Neural cell (in vitro differentiated cells): Measurements from ENCODE around the gene REEP1. TPM values are rescaled to one million over a fixed set of nuclear protein-coding genes. Genes with fewer than 3 reads are reported as not detected.

ENCODE experiments used
- H2AFZ ChIP-seq: fragments of 200-600, 300-800 bp; sonication (generic), shearing (Covaris generic); 2 replicates; pipeline ENCODE4 v1.6.0; 2014; ENCODE audit warnings: low read depth, mild to moderate bottlenecking, antibody characterized with exemption, low read length, moderate library complexity
- H3F3A ChIP-seq: fragments of 200-600 bp; shearing (Covaris generic); 2 replicates; pipeline ENCODE4 v1.6.1; 2016; ENCODE audit warnings: mild to moderate bottlenecking, moderate library complexity, mixed read lengths, antibody characterized with exemption, low read length; ENCODE audit not compliant: insufficient read depth, poor library complexity, severe bottlenecking
- H3K27ac ChIP-seq: fragments of 200-600, 300-800 bp; sonication (generic), shearing (Covaris generic); 2 replicates; pipeline ENCODE4 v1.5.1; 2014; ENCODE audit warnings: mild to moderate bottlenecking, low read length, moderate library complexity
- H3K27me3 ChIP-seq: fragments of 300-800, 200-600 bp; sonication (generic), shearing (Covaris generic); 2 replicates; pipeline ENCODE4 v1.6.0; 2014; ENCODE audit warnings: mild to moderate bottlenecking, low read depth, low read length, moderate library complexity; ENCODE audit not compliant: insufficient read depth
- H3K36me3 ChIP-seq: fragments of 300-800, 200-600 bp; sonication (generic), shearing (Covaris generic); 2 replicates; pipeline ENCODE4 v1.5.1; 2014; ENCODE audit warnings: mild to moderate bottlenecking, antibody characterized with exemption, low read length, moderate library complexity; ENCODE audit not compliant: insufficient read depth
- H3K4me2 ChIP-seq: fragments of 300-800, 200-600 bp; sonication (generic), shearing (Covaris generic); 2 replicates; pipeline ENCODE4 v1.6.0; 2014; ENCODE audit warnings: mild to moderate bottlenecking, low read length
- H3K4me3 ChIP-seq: fragments of 300-800, 200-600 bp; sonication (generic), shearing (Covaris generic); 2 replicates; pipeline ENCODE4 v1.5.1; 2014; ENCODE audit warnings: mild to moderate bottlenecking, low read length, moderate library complexity
- H3K79me2 ChIP-seq: fragments of 200-600 bp; shearing (Covaris generic); replicated peaks from 2 replicates; pipeline ENCODE4 v1.6.0; 2014; ENCODE audit warnings: mild to moderate bottlenecking, low read length, moderate library complexity; ENCODE audit not compliant: insufficient read depth
- H3K9ac ChIP-seq: fragments of 300-800, 200-600 bp; sonication (generic), shearing (Covaris generic); 2 replicates; pipeline ENCODE4 v1.6.1; 2016; ENCODE audit warnings: mild to moderate bottlenecking, low read length, mixed read lengths
- H3K9me2 ChIP-seq: fragments of 200-600 bp; shearing (Covaris generic); 2 replicates; pipeline ENCODE4 v1.6.1; 2016; ENCODE audit warnings: mild to moderate bottlenecking, low read length, mixed read lengths; ENCODE audit not compliant: insufficient read depth
- H3K9me3 ChIP-seq: fragments of 200-600, 300-800 bp; sonication (generic), shearing (Covaris generic); 2 replicates; pipeline ENCODE4 v1.6.1; 2016; ENCODE audit warnings: mild to moderate bottlenecking, mixed run types, low read length, moderate library complexity, mixed read lengths
- H4K20me1 ChIP-seq: fragments of 200-600 bp; shearing (Covaris generic); 2 replicates; pipeline ENCODE4 v1.6.1; 2016; ENCODE audit warnings: mild to moderate bottlenecking, mixed run types; ENCODE audit not compliant: insufficient read depth
- EP300 ChIP-seq: fragments of 450-650 bp; conservative IDR thresholded peaks from 2 replicates; pipeline ENCODE4 v1.6.1; 2014; ENCODE audit warnings: antibody characterized with exemption, mild to moderate bottlenecking, moderate library complexity; ENCODE audit not compliant: poor library complexity, severe bottlenecking
- MXI1 ChIP-seq: fragments of 450-650 bp; conservative IDR thresholded peaks from 2 replicates; pipeline ENCODE4 v1.6.1; 2014; ENCODE audit warnings: antibody characterized with exemption, mild to moderate bottlenecking; ENCODE audit not compliant: poor library complexity, severe bottlenecking
- POLR2AphosphoS5 ChIP-seq: IDR thresholded peaks from 2 replicates; pipeline ENCODE4 v1.6.1; 2012
- RAD21 ChIP-seq: fragments of 450-650 bp; conservative IDR thresholded peaks from 2 replicates; pipeline ENCODE4 v1.6.1; 2014; ENCODE audit warnings: antibody characterized with exemption, mild to moderate bottlenecking, moderate library complexity
- SMC3 ChIP-seq: fragments of 450-650 bp; conservative IDR thresholded peaks from 2 replicates; pipeline ENCODE4 v1.6.1; 2014; ENCODE audit warnings: antibody characterized with exemption, mild to moderate bottlenecking, moderate library complexity; ENCODE audit not compliant: poor library complexity
- TAF1 ChIP-seq: IDR thresholded peaks from 2 replicates; pipeline ENCODE4 v1.6.1; 2012; ENCODE audit warnings: low read depth
- polyA plus RNA-seq: library from polyadenylated mRNA; depleted of rRNA; stranded (reverse); fragments of >200 nt; gene quantifications from 2 replicates; pipeline ENCODE4 v1.2.3, GENCODE V29; 2014
- TF ChIP-seq, protein P1 (sequence below): fragments of 450-650 bp; IDR thresholded peaks from 2 replicates; pipeline ENCODE4 v1.5.1; 2014; ENCODE audit warnings: antibody characterized with exemption, mild to moderate bottlenecking, moderate library complexity; ENCODE audit not compliant: poor library complexity, severe bottlenecking
- TF ChIP-seq, protein P2 (sequence below): IDR thresholded peaks from 2 replicates; pipeline ENCODE4 v1.6.1; 2012; ENCODE audit warnings: borderline replicate concordance

The REEP1 gene
- polyA plus RNA-seq, 1 donor from 2014 or later = 121 TPM

DNA sequence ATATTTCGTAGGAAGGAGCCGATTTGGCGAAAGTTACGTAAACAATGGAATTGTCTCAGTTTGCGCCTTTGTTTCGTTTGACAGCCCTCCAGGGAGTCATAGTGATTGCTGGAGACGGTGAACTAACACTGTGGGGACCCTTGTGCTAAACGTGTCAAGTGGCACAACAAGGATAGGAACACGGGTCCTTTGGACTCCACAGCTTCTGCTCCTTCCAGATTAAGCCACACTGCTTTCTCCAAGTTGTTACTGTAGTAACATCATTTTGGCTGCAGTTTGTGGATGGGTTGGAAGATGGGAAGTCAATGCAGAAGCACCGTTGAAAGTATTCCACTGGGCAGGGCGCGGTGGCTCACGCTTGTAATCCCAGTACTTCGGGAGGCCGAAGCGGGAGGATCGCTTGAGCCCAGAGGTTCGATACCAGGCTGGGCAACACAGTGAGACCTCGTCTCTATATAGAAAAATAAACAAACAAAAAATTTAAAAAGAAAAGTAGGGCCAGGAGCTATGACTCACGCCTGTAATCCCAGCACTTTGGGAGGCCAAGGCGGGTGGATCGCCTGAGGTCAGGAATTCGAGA, 141.5 kb downstream of the REEP1 start:
- Histone ChIP-seq H3K4me3 (peak overlapping the region; percentile 90), H3K27me3 (no peaks in the 10 kb centered on the region), H3K79me2 (peaks cover 38% of the 10 kb centered on the region), H3K9ac (peak overlapping the region; percentile 98), H3K9me3 (no peaks in the 10 kb centered on the region), H3K9me2 (no peaks in the 10 kb centered on the region), H3K27ac (peak overlapping the region; percentile 94), H4K20me1 (peaks cover 9% of the 10 kb centered on the region), H2AFZ (peak overlapping the region; percentile 22), H3K4me2 (peak overlapping the region; percentile 52), H3K36me3 (no peaks in the 10 kb centered on the region), H3F3A (peaks cover 3% of the 10 kb centered on the region)
- TF ChIP-seq EP300 (no peak), POLR2AphosphoS5 (no peak)

DNA sequence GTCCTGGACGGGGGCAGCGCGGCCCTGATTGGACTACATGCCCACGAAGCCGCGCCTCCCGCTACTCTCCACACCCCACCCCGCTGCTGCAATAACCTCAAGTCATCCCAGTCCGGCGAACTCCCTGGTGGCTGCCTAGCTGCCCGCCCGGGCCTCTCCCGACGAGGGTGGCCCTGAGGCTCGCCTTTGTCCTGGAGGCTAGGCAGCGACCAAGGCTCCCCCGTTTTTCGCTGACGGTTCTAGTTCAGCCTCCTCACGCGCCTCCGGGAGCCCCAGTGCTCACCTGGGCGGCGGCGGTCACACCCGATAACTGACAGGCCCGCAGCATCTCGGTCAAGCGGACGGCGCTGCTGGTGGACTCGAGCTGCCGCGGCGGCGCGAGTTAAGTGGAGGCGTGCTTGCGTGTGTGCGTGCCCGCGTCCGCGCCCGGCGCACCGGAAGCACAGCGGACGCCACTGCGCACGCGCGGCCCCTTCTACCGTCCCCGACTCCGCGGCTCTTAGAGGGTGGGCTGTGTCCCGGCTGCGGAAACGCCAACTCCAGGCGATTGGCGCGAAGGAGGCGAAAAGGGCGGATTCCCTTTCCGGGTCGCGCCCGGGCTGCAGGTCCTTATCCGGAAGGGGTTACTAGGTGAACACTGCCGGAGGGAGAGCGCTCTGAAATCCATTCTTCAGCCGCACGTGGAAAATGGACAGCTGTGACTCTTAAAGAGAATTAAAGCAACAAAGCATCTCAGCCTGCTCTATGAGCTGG, 142.2 kb downstream of the REEP1 start, which contains the start of gene IMMT:
Gene IMMT, minus strand, starts transcription at position 408 of the 753 bp plus-strand sequence. Its CDS starts 80 bp downstream, at position 328.
- Histone ChIP-seq H3K27me3 (no peaks in the 10 kb centered on the region), H3K9me2 (no peaks in the 10 kb centered on the region), H2AFZ (peak within 1 kb of the TSS; percentile 92), H3K27ac (peak within 1 kb of the TSS; percentile 94), H4K20me1 (peaks cover 9% of the 10 kb centered on the region), H3F3A (peaks cover 3% of the 10 kb centered on the region), H3K9ac (peak within 1 kb of the TSS; percentile 98), H3K4me2 (peak within 1 kb of the TSS; percentile 96), H3K9me3 (no peaks in the 10 kb centered on the region), H3K4me3 (peak within 1 kb of the TSS; percentile 90), H3K79me2 (peaks cover 40% of the 10 kb centered on the region), H3K36me3 (no peaks in the 10 kb centered on the region)
- peak; percentile 79 for TF ChIP-seq TAF1
- TF ChIP-seq MXI1 = peak; percentile 95
- no peak for TF ChIP-seq SMC3
- TF ChIP-seq EP300 = peak; percentile 64
- TF ChIP-seq POLR2AphosphoS5 = peak; percentile 96
- TF ChIP-seq, protein P1, sequence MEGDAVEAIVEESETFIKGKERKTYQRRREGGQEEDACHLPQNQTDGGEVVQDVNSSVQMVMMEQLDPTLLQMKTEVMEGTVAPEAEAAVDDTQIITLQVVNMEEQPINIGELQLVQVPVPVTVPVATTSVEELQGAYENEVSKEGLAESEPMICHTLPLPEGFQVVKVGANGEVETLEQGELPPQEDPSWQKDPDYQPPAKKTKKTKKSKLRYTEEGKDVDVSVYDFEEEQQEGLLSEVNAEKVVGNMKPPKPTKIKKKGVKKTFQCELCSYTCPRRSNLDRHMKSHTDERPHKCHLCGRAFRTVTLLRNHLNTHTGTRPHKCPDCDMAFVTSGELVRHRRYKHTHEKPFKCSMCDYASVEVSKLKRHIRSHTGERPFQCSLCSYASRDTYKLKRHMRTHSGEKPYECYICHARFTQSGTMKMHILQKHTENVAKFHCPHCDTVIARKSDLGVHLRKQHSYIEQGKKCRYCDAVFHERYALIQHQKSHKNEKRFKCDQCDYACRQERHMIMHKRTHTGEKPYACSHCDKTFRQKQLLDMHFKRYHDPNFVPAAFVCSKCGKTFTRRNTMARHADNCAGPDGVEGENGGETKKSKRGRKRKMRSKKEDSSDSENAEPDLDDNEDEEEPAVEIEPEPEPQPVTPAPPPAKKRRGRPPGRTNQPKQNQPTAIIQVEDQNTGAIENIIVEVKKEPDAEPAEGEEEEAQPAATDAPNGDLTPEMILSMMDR = no peak
- TF ChIP-seq, protein P2, sequence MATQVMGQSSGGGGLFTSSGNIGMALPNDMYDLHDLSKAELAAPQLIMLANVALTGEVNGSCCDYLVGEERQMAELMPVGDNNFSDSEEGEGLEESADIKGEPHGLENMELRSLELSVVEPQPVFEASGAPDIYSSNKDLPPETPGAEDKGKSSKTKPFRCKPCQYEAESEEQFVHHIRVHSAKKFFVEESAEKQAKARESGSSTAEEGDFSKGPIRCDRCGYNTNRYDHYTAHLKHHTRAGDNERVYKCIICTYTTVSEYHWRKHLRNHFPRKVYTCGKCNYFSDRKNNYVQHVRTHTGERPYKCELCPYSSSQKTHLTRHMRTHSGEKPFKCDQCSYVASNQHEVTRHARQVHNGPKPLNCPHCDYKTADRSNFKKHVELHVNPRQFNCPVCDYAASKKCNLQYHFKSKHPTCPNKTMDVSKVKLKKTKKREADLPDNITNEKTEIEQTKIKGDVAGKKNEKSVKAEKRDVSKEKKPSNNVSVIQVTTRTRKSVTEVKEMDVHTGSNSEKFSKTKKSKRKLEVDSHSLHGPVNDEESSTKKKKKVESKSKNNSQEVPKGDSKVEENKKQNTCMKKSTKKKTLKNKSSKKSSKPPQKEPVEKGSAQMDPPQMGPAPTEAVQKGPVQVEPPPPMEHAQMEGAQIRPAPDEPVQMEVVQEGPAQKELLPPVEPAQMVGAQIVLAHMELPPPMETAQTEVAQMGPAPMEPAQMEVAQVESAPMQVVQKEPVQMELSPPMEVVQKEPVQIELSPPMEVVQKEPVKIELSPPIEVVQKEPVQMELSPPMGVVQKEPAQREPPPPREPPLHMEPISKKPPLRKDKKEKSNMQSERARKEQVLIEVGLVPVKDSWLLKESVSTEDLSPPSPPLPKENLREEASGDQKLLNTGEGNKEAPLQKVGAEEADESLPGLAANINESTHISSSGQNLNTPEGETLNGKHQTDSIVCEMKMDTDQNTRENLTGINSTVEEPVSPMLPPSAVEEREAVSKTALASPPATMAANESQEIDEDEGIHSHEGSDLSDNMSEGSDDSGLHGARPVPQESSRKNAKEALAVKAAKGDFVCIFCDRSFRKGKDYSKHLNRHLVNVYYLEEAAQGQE = peak; percentile 83
- TF ChIP-seq RAD21 = peak; percentile 6
